ENCODE results near the gene EFNB2.

- TF ChIP-seq EZH2 (IDR thresholded peaks at IDR 0.05; ENCODE audit: borderline replicate concordance, low read depth, low read length, poor library complexity, severe bottlenecking), result no peak
- no peak for TF ChIP-seq CTCF (conservative IDR thresholded peaks at IDR 0.05; ENCODE audit: low read depth, low read length)
Observed at GRCh38 chr13:106494936-106495335, 40.5 kb downstream of the EFNB2 start.
